H1 (cell line): ENCODE results near the gene ATP11A.

Experiments used
- CTCF ChIP-seq, 3 experiments: IDR thresholded peaks; 1 replicate in 2 of 3; 2 replicates in 1 of 3; pipeline versions ENCODE4 v1.5.1 to v1.6.1; 2011; ENCODE audit warnings: low read length in 3 of 3, mild to moderate bottlenecking in 3 of 3, inconsistent platforms in 2 of 3, low read depth in 1 of 3, moderate library complexity in 1 of 3; ENCODE audit not compliant: insufficient read depth in 1 of 3; ENCODE audit errors: control extremely low read depth in 1 of 3
- EGR1 ChIP-seq: IDR thresholded peaks from 2 replicates; pipeline ENCODE4 v1.6.1; 2011; ENCODE audit warnings: low read depth, low read length, borderline replicate concordance
- EZH2 ChIP-seq: fragments of 200-600 bp; sonication (generic); IDR thresholded peaks from 2 replicates; pipeline ENCODE4 v1.7.1; 2012; ENCODE audit warnings: low read depth, mild to moderate bottlenecking, moderate library complexity, low read length, inconsistent platforms; ENCODE audit not compliant: severe bottlenecking
- TEAD4 ChIP-seq: IDR thresholded peaks from 2 replicates; pipeline ENCODE4 v1.6.1; 2012; ENCODE audit warnings: low read depth, low read length, inconsistent platforms, mixed read lengths

- TF ChIP-seq CTCF (IDR thresholded peaks at IDR 0.05; ENCODE audit: control extremely low read depth in 1 of 3, insufficient read depth in 1 of 3, low read depth in 1 of 3, low read length in 3 of 3) (no peak), EZH2 (no peak), EGR1 (no peak), TEAD4 (no peak)
Observed at GRCh38 chr13:112693831-112694497, 4.1 kb downstream of the ATP11A start.
